ENCODE measurements around the gene IGF1R.

IGF1R gene

GRCh38 chr15:98978153-98978552, 329.8 kb downstream of the IGF1R start:
- TF ChIP-seq, protein P1, sequence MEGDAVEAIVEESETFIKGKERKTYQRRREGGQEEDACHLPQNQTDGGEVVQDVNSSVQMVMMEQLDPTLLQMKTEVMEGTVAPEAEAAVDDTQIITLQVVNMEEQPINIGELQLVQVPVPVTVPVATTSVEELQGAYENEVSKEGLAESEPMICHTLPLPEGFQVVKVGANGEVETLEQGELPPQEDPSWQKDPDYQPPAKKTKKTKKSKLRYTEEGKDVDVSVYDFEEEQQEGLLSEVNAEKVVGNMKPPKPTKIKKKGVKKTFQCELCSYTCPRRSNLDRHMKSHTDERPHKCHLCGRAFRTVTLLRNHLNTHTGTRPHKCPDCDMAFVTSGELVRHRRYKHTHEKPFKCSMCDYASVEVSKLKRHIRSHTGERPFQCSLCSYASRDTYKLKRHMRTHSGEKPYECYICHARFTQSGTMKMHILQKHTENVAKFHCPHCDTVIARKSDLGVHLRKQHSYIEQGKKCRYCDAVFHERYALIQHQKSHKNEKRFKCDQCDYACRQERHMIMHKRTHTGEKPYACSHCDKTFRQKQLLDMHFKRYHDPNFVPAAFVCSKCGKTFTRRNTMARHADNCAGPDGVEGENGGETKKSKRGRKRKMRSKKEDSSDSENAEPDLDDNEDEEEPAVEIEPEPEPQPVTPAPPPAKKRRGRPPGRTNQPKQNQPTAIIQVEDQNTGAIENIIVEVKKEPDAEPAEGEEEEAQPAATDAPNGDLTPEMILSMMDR (conservative IDR thresholded peaks at IDR 0.05; ENCODE audit: low read depth, low read length), result no peak
- no peak for DNase-seq (ENCODE audit: low read depth)

GRCh38 chr15:98980899-98981228, 332.5 kb downstream of the IGF1R start:
- no peak overlapping the region for H3K4me3 ChIP-seq (ENCODE audit: low read depth, low read length)
- TF ChIP-seq, protein P1 (conservative IDR thresholded peaks at IDR 0.05; ENCODE audit: low read depth, low read length), result no peak
- DNase-seq (ENCODE audit: low read depth), result no peak

More at GRCh38 chr15:98978153-98978552, 329.8 kb downstream of the IGF1R start:
- no peak overlapping the region for H3K4me3 ChIP-seq (ENCODE audit: low read depth, low read length)

DNA sequence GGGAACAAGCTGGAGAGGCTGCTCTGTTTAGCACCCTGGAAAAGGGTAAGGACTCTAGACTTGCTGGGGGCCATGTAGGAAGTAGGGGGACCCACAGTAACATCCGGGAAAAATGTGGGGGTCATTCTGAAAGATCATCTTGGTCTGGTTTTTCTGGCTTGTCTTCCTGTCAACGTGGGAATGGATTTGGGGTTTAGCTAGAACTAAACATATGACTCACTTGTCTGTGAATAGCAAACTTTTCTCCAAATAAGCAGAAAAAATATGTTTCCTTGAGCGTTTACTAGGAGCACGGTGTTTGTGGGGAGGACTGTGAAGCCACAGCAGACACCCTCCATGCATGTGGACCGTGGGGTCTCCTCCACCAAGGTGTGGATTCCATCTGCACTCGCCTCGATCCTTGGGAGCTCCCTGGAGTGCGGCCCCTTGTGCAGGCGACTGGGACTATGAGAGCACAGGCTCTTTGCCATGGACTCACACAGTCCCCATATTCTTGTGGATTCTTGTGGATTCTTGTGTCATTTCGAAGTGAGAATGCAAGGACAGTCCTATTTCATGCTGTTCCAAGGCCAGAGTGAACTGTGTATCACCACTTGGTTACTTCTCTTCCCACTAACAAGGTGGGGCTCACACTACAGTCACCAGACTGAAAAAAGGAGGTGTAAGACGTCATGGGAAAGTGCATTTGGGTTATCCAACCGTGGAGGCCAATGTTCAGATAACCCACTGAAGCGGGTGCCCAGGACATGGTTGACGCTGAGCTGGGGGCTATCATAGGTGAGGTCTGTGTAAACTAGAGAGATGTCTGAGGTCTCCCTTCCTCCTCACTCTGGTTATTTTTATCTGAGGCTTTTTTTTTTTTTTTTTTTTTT, 333.7 kb downstream of the IGF1R start:
- peak; percentile 45 for DNase-seq (ENCODE audit: low read depth)
- no peak overlapping the region for H3K4me3 ChIP-seq (ENCODE audit: low read depth, low read length)
- TF ChIP-seq, protein P1 (conservative IDR thresholded peaks at IDR 0.05; ENCODE audit: low read depth, low read length), result no peak

- peak; percentile 75 for DNase-seq (ENCODE audit: low read depth)
- no peak overlapping the region for H3K4me3 ChIP-seq (ENCODE audit: low read depth, low read length)
- TF ChIP-seq, protein P1 (conservative IDR thresholded peaks at IDR 0.05; ENCODE audit: low read depth, low read length), result no peak
These were observed 335.0 kb downstream of the IGF1R start for GRCh38 chr15:98983334-98983733.

DNA sequence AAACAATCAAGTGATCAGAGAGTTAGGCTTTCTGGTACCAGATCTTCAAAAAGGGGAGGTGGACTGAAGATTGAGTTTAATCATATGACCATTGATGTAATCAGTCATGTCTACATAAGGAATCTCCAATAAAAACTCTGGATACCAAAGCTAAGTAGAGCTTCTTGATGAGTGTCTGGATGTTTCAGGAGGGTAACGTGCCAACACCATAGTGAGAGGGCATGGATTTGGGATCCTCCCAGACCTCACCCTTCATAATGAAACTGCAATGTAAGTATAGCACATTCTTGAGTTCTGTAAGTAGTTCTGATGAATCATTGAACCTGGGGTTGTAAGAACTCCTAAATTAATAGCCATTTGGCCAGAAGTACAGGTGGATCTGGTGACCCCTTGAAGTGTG, 337.9 kb downstream of the IGF1R start:
- DNase-seq (ENCODE audit: low read depth), result no peak
- TF ChIP-seq, protein P1 (conservative IDR thresholded peaks at IDR 0.05; ENCODE audit: low read depth, low read length), result no peak
- H3K4me3 ChIP-seq (ENCODE audit: low read depth, low read length), result no peak overlapping the region

- TF ChIP-seq, protein P1 (conservative IDR thresholded peaks at IDR 0.05; ENCODE audit: low read depth, low read length), result no peak
- H3K4me3 ChIP-seq (ENCODE audit: low read depth, low read length), result no peak overlapping the region
- DNase-seq (ENCODE audit: low read depth), result no peak
These were observed 346.6 kb downstream of the IGF1R start for GRCh38 chr15:98994892-98995291.

GRCh38 chr15:98996169-98996568, 347.8 kb downstream of the IGF1R start:
- TF ChIP-seq, protein P1 (conservative IDR thresholded peaks at IDR 0.05; ENCODE audit: low read depth, low read length), result no peak
- no peak for DNase-seq (ENCODE audit: low read depth)
- no peak overlapping the region for H3K4me3 ChIP-seq (ENCODE audit: low read depth, low read length)

Data from choroid plexus epithelial cell (primary cell).